ENCODE results near the gene MYZAP. TPM values are rescaled to one million over a fixed set of nuclear protein-coding genes. Genes with fewer than 3 reads are reported as not detected.

MYZAP gene
- total RNA-seq, 2 donors from 2014 or later = 0.24 TPM; not detected in 1

DNA sequence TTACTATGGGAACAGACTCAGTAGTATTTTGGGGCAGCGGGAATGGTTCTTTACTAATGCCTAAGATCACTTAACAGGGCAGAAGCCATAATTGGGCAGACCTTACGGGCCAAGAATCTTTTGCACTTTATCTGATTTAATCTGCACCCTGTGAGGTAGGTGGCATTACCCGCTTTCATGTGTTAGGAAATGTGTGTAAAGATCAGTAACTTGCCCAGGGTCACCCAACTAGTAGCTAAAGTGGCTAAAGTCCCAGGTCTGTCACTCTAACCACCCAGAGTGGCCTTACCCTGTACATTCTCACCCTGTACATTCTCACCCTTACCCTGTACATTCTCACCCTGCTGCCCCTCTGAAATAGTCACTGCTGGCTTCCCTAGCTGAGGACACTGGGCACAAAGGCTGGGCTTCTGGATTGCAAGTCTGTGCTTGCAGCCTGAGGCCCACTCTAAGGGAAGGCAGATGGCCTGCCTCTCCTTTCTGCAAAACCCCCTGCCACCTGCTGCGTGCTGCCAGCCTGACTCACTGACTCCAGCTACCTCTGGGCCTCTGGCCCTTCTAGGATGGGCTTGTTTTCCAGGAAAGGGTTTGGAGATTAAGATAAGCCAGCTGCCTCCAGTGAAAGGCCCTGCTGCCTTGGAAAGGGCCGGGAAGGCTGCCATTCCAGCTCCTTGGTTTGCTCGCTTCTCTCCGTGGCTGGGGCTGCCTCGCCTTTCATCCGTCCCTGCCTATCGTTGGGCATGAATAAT is 37.5 kb upstream of the MYZAP start:
- DNase-seq (no peak), ATAC-seq (replicated peaks in 1 of 2) (no peak)
- Mint-ChIP-seq H3K9me3 (peaks cover 0 to 2% of the 10 kb centered on the region in 2 donors), H3K4me3 (no peak overlapping the region), H3K36me3 (ENCODE audit: insufficient read depth in 2 of 2) (no peaks in the 10 kb centered on the region), H3K4me1 (ENCODE audit: low read depth) (no peaks in the 10 kb centered on the region), H3K27me3 (ENCODE audit: low read depth) (peaks cover 5% of the 10 kb centered on the region), H3K27ac (no peak overlapping the region)

DNA sequence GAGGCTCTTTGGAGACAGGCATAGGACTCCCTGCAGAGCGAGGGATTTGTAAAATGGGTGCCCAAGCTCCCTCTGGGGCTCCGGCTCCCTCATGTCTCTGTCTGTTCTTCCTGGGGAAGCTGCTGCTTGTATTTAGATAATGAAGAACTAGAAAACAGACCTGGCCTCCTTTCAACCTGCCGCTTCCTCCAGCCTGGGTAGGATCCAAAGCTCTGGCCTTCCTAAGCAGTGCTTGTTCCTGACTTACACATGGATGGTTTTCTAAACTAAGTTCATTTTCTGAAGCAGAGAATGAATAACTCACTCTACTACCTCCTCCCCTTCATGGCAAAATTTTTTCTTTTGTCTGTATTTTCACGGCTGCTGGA is 36.9 kb upstream of the MYZAP start:
- Mint-ChIP-seq H3K36me3 (ENCODE audit: insufficient read depth in 2 of 2) (no peaks in the 10 kb centered on the region), H3K4me3 (no peak overlapping the region), H3K27ac (no peak overlapping the region), H3K4me1 (ENCODE audit: low read depth) (no peaks in the 10 kb centered on the region), H3K27me3 (ENCODE audit: low read depth) (peaks cover 7% of the 10 kb centered on the region), H3K9me3 (peaks cover 0 to 2% of the 10 kb centered on the region in 2 donors)
- ATAC-seq (replicated peaks in 1 of 2) (no peak), DNase-seq (no peak)

DNA sequence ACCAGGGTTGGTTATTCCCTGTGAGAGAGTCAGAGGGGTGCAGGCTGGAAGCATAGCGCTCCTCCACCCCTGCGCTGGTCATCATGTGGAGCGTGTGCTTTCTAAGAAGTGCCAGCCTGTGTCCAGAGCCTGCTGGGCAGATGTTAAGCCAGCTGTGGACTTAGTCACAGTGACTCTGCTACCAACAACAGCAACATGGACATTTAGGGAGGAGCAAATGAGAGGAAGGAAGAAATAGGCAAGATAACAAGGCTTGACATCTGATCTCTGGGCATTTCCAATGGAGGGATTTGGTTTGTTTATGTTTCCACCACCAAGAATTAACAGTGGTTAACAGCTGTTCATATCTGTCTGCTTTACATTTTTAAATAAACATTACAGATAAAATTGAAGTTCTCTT is 36.4 kb upstream of the MYZAP start:
- no peak for DNase-seq
- ATAC-seq (replicated peaks in 1 of 2) = no peak
- Mint-ChIP-seq H3K9me3 (peaks cover 0 to 2% of the 10 kb centered on the region in 2 donors), H3K27me3 (ENCODE audit: low read depth) (peaks cover 7% of the 10 kb centered on the region), H3K27ac (no peak overlapping the region), H3K4me3 (no peak overlapping the region), H3K4me1 (ENCODE audit: low read depth) (peaks cover 4% of the 10 kb centered on the region), H3K36me3 (ENCODE audit: insufficient read depth in 2 of 2) (no peaks in the 10 kb centered on the region)

DNA sequence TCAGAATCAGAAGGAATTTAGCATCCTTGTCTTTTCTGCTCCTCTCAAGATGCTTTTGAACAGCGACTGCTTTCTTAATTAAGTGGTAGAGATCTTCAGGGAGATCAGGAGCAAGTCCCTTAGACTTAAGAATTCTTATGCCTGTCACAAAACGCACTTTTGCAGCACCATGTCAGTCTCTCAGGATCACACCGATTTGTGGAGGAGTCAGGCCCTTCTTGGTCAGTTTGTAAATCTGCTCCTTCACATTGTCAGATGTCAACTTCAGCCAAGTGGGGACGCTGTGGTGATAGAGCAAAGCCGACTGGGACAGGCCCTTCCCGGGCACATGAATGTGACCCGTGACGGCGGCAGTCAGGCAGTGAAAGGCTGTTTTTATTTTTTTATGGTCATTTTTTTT is 35.7 kb upstream of the MYZAP start:
- no peak overlapping the region for H3K4me3 Mint-ChIP-seq
- no peak for ATAC-seq (replicated peaks in 1 of 2)
- H3K27me3 Mint-ChIP-seq (ENCODE audit: low read depth) = peaks cover 7% of the 10 kb centered on the region
- DNase-seq = no peak
- H3K9me3 Mint-ChIP-seq = peaks cover 0 to 2% of the 10 kb centered on the region in 2 donors
- peaks cover 12% of the 10 kb centered on the region for H3K4me1 Mint-ChIP-seq (ENCODE audit: low read depth)
- no peaks in the 10 kb centered on the region for H3K36me3 Mint-ChIP-seq (ENCODE audit: insufficient read depth in 2 of 2)
- H3K27ac Mint-ChIP-seq = no peak overlapping the region

DNA sequence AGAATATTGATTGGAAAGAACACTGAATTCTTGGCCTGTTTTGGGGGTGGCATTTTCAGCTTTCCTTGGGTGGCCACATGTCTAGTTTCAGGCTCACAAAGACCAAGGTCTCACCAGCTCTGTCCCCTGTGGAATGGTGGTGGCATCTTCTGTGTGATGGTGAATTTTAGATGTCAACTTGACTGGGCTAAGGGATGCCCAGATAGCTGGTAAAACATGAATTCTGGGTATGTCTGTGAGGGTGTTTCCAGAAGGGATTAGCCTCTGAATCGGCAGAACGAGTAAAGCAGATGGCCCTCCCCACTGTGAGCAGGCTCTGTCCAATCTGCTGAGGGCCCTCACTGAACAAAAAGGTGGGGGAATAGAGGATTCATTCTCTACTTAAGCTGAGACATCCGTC is 34.4 kb upstream of the MYZAP start:
- Mint-ChIP-seq H3K9me3 (peaks cover 0 to 2% of the 10 kb centered on the region in 2 donors), H3K27ac (no peak overlapping the region), H3K36me3 (ENCODE audit: insufficient read depth in 2 of 2) (peaks cover 0 to 2% of the 10 kb centered on the region in 2 donors), H3K4me3 (no peak overlapping the region), H3K4me1 (ENCODE audit: low read depth) (peaks cover 24% of the 10 kb centered on the region), H3K27me3 (ENCODE audit: low read depth) (peaks cover 7% of the 10 kb centered on the region)
- ATAC-seq (replicated peaks in 1 of 2) = no peak
- no peak for DNase-seq

DNA sequence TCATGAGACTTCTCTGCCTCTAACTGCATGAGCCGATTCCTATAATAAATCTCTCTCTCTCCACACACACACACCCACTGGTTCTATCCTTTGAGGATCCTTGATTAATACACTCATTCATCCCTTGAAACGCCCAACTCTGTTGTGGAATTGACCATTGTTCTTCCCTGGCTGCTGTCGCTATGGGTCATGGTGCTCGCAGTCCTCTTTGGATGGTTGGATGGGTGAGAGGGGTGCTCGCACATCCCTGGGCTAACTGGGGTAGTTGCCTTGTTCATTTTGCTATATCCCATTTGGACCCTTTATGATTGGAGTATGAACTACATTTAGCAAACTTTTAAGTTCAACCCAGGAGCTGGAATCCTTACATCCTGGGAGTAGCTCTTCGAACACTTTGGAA is 33.9 kb upstream of the MYZAP start:
- H3K4me3 Mint-ChIP-seq = no peak overlapping the region
- no peak for ATAC-seq (replicated peaks in 1 of 2)
- H3K9me3 Mint-ChIP-seq = peaks cover 0 to 2% of the 10 kb centered on the region in 2 donors
- no peak for DNase-seq
- peaks cover 0 to 2% of the 10 kb centered on the region in 2 donors for H3K36me3 Mint-ChIP-seq (ENCODE audit: insufficient read depth in 2 of 2)
- peaks cover 7% of the 10 kb centered on the region for H3K27me3 Mint-ChIP-seq (ENCODE audit: low read depth)
- peaks cover 29% of the 10 kb centered on the region for H3K4me1 Mint-ChIP-seq (ENCODE audit: low read depth)
- no peak overlapping the region for H3K27ac Mint-ChIP-seq

DNA sequence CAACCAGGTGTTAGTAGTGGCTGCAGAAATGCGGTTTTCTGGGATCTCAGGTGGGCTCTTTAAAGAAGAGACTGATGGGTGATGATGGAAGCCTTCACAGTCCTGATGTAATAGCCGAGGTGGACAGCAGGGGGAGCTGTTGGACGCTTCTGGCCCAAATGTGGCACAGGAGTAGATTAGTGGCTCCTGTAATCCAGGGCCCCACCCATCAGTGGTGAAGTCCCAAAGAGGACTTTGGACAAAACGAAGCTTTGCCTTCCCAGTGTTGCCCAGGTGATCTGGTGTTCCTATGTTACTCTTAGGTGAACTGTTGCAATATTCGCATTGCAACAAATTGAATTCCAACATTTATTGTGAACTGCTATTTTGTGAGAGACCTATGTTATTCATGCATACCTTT is 31.8 kb upstream of the MYZAP start:
- Mint-ChIP-seq H3K27me3 (ENCODE audit: low read depth) (peaks cover 7% of the 10 kb centered on the region), H3K4me3 (no peak overlapping the region), H3K27ac (no peak overlapping the region), H3K9me3 (peaks cover 0 to 2% of the 10 kb centered on the region in 2 donors), H3K4me1 (ENCODE audit: low read depth) (peaks cover 41% of the 10 kb centered on the region), H3K36me3 (ENCODE audit: insufficient read depth in 2 of 2) (peaks cover 0 to 2% of the 10 kb centered on the region in 2 donors)
- DNase-seq (peak; percentile 69 to 74), ATAC-seq (replicated peaks in 1 of 2) (no peak)

DNA sequence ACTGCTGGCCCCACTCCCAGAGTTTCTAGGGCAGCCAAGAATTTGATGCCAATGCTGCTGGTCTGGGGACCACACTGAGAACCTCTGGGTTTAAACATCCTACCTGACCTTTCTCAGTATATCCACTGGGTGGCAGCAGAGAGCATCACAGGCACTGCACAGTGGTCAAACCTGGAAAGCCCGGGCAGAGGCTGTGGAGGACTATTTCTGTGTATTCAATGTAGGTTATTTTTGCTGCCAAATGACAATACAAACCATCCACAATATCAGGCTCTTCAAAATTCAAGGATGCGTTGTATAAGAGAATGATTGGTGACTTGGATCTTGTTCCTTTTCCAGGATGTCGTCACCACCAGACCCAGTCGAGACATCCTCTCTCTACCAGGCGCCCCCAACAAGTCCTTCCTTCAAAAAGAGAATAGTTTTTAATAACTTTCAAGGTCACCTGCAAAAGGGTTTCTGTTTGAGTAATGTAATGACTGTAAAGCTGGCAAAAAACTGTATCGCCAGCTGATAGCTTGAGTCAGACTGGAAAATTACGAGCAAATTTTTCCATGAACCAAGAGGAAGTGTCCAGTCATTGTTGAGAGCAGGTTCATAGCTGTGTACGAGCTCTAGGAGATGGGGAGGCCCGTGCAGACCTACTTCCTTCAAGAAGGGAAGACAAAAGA is 30.5 kb upstream of the MYZAP start:
- peak overlapping the region; percentile 31 to 52 for H3K4me3 Mint-ChIP-seq
- DNase-seq (peak; percentile 71 to 77), ATAC-seq (replicated peaks in 1 of 2) (peak; percentile 82)
- peaks cover 50% of the 10 kb centered on the region for H3K4me1 Mint-ChIP-seq (ENCODE audit: low read depth)
- H3K9me3 Mint-ChIP-seq = peaks cover 0 to 2% of the 10 kb centered on the region in 2 donors
- H3K27me3 Mint-ChIP-seq (ENCODE audit: low read depth) = peaks cover 7% of the 10 kb centered on the region
- H3K36me3 Mint-ChIP-seq (ENCODE audit: insufficient read depth in 2 of 2) = peaks cover 0 to 2% of the 10 kb centered on the region in 2 donors
- H3K27ac Mint-ChIP-seq = peak overlapping the region; percentile 34

DNA sequence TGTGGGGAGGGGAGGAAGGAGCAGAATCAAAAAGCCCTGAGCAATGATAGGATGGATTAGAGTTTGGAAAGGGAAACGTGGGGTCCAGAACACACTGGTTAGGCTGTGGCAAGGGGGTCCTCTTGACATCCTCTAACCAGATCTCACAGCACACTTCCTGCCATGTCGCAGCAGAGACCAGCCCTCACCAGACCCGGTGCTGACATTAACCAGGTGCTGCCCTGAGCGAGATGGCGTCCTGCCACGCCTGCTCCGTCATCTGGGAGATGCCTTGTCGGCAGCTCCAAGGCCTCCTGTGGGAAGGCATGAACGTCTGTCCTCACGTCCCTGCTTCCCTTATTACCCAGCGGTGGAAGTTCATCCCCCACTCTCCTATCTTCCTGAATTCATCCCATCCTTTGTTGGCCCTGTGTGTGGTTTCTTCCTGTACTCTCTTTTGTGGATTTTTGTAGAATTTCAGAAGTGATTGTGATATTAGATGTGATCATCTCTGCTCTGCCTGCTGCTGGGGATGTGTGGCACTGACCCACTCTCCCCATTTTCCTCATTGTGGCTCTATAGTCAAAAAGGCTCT is 29.4 kb upstream of the MYZAP start:
- ATAC-seq (replicated peaks in 1 of 2) (no peak), DNase-seq (no peak)
- no peak overlapping the region for H3K27ac Mint-ChIP-seq

DNA sequence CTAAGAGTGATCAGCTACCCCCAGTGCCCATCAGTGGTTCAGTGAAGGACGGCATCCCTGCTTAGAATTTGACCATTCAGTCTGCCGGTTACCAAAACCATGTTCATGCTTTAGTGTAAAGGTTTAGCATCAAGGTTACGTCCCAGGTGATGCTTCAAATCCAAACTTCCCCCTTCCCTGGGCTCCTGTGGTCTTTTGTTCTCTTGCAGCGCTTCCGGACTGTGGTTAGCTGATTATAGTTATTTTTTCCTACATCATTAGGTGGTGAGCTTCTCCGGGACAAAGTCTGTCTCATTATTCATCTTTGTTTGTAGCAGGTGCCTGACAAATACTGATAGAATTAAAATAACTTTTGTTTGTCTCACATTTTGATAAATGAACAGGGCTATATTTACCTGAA is 28.3 kb upstream of the MYZAP start:
- DNase-seq (no peak), ATAC-seq (replicated peaks in 1 of 2) (no peak)
- Mint-ChIP-seq H3K9me3 (peaks cover 0 to 2% of the 10 kb centered on the region in 2 donors), H3K4me1 (ENCODE audit: low read depth) (peaks cover 50% of the 10 kb centered on the region), H3K36me3 (ENCODE audit: insufficient read depth in 2 of 2) (peaks cover 0 to 2% of the 10 kb centered on the region in 2 donors), H3K27me3 (ENCODE audit: low read depth) (peaks cover 7% of the 10 kb centered on the region), H3K27ac (peak overlapping the region; percentile 61), H3K4me3 (peak overlapping the region; percentile 18 to 55)

More for the DNA sequence above, 29.4 kb upstream of the MYZAP start:
- H3K36me3 Mint-ChIP-seq (ENCODE audit: insufficient read depth in 2 of 2) = peaks cover 0 to 2% of the 10 kb centered on the region in 2 donors
- H3K27me3 Mint-ChIP-seq (ENCODE audit: low read depth) = peaks cover 7% of the 10 kb centered on the region
- H3K4me1 Mint-ChIP-seq (ENCODE audit: low read depth) = peaks cover 50% of the 10 kb centered on the region
- peaks cover 0 to 2% of the 10 kb centered on the region in 2 donors for H3K9me3 Mint-ChIP-seq
- no peak overlapping the region for H3K4me3 Mint-ChIP-seq

DNA sequence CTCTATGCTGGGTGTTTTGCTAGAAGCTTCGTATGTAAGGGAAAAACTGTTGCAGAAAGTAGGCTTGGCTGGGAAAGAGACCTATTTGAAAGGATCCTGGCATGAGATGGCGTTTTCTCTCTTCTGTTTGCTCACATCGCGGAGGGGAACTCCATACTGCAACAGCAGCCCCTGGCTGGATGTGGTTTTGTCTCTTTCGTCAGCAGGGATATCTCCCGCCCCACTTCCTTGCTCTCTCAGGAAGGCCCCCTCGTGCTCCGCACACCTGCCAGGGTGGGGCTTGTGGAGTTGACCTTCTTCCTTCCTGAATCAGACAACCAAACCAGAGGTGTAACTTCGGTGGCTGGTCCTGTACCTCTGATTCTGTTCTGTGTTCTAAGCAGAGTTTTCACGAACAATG is 26.4 kb upstream of the MYZAP start:
- ATAC-seq (replicated peaks in 1 of 2) (peak; percentile 13 to 17), DNase-seq (peak in 1 of 2 donors; percentile 7)
- H3K36me3 Mint-ChIP-seq (ENCODE audit: insufficient read depth in 2 of 2) = peaks cover 0 to 2% of the 10 kb centered on the region in 2 donors
- H3K27ac Mint-ChIP-seq = peak overlapping the region; percentile 51
- H3K27me3 Mint-ChIP-seq (ENCODE audit: low read depth) = no peaks in the 10 kb centered on the region
- H3K9me3 Mint-ChIP-seq = no peaks in the 10 kb centered on the region
- peaks cover 45% of the 10 kb centered on the region for H3K4me1 Mint-ChIP-seq (ENCODE audit: low read depth)
- H3K4me3 Mint-ChIP-seq = peak overlapping the region; percentile 46 to 58

DNA sequence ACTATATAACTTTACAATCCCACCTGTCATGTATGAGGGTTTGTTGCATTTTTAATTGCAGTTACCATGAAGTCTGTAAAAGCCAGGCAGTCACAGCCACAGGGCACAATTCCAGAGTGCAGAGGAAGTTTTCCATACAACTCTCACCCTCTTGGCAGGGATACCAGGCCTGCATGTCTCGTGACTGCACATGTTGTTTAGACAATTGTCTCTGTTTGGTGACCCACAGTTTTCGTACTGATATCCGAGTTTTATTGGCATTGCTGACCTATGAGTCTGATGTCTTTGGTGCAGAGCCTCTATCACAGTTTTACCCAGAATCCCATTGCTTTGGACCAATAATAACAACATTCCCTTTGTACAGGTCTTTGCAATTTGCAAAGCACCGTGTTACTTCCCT is 24.9 kb upstream of the MYZAP start:
- Mint-ChIP-seq H3K4me1 (ENCODE audit: low read depth) (peaks cover 30% of the 10 kb centered on the region), H3K36me3 (ENCODE audit: insufficient read depth in 2 of 2) (no peaks in the 10 kb centered on the region), H3K27me3 (ENCODE audit: low read depth) (no peaks in the 10 kb centered on the region), H3K27ac (no peak overlapping the region), H3K9me3 (no peaks in the 10 kb centered on the region), H3K4me3 (no peak overlapping the region)
- ATAC-seq (replicated peaks in 1 of 2) = no peak
- DNase-seq = no peak

DNA sequence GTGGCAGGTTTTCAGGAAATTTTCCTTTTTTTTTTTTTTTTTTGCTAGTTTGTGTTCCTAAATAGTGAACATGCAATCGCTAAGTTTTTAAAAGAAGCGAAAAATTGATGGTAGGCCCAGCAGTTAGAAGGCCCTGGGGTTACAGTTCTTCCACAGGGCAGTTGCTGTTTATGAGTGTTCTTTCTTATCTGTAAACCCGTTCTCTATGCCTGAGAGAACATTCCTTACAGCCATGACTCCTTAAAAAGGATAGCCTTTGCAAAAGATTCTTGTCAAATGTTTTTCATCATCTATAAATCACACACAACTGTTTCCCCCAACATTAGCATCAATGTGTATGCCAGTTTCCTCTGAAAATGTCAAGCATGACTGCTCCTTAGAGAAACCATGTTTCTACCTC is 23.8 kb upstream of the MYZAP start:
- no peak overlapping the region for H3K4me3 Mint-ChIP-seq
- H3K27ac Mint-ChIP-seq = no peak overlapping the region
- H3K4me1 Mint-ChIP-seq (ENCODE audit: low read depth) = peaks cover 19% of the 10 kb centered on the region
- H3K27me3 Mint-ChIP-seq (ENCODE audit: low read depth) = no peaks in the 10 kb centered on the region
- ATAC-seq (replicated peaks in 1 of 2) = no peak
- no peaks in the 10 kb centered on the region for H3K36me3 Mint-ChIP-seq (ENCODE audit: insufficient read depth in 2 of 2)
- DNase-seq = no peak
- no peaks in the 10 kb centered on the region for H3K9me3 Mint-ChIP-seq

Measured in activated T-cell treated with anti-CD3 and anti-CD28 coated beads, Interleukin-2, amount 50 U/mL, for 72 hours (primary cell).